Activated CD4-positive, alpha-beta T cell treated with anti-CD3 and anti-CD28 coated beads for 4 hours (primary cell): Measurements from ENCODE around the gene ARF3.

Experiments
- DNase-seq, 2 donors: peaks; one replicate each; pipeline ENCODE4 v3.0.0-alpha.2; 2020

The ARF3 gene

DNA sequence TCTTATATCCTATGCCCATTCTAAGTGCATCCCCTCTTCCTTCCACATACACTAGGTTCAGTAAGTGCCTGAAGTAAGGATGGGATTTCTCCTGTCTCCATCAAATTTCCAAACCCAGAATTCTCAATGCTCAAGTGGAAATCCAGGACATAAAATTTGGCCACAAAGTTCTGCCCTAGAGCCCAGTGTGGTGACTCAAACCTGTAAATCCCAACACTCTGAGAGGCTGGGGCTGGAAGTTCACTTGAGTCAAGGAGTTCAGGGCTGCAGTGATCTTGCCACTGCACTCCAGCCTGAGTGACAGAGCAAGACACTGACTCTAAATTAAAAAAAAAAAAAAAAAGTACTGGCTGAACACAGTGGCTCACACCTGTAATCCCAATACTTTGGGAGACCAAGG lies 4.5 kb upstream of the ARF3 start:
- DNase-seq = no peak

DNA sequence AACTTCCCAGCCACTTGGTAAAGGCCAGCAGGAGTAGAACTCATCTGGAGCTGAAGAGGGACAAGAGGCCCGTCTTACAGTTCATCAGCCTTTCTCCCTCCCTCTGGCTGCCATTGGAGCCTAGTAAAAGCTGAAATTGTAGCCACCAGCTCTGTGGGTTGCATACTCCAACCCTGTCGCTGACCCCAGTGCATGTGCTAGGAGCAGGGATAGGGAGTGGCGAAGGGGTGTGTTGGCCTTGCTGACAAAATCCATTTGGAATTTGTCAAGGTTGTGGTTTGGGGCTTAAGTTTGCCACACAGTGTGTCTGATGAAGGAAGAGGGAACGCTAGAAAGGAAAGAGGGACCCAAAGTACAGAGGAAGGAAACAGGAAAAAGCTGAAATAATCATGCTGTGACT lies 4.0 kb upstream of the ARF3 start:
- no peak for DNase-seq

DNA sequence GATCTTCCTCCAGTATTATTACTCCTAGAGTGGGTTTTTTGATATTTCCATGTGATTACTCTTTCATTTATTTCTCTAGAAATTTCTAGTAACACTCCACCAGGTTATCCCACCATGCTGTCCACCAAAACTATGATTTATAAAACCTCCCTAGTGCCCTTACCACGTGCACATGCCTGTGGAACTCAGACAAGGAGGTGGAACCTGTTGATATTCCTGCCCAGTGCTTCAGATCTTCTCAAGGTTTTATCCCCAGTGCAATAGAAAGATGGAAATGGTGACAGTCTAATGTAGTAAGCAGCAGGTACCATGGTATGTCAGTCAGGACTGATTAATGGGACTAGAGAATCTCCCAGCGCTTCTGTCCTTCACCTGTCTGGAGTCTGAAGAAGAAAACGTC lies 3.5 kb upstream of the ARF3 start:
- DNase-seq = no peak

DNA sequence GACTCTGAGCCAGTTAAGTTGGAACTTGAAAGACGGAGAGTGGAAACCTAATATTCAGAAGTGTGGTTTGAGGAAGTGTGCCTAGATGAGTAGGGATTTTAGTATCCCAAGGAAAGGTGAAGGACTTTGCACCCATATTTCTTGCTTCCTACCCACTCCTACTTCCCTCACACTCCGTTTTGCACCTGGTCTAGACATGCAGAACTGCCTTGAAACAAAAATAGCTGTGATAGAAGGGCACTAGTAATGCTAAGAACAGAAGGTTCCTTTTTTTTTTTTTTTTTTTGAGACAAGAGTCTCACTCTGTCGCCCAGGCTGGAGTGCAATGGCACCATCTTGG lies 732 bp upstream of the ARF3 start:
- DNase-seq = no peak

DNA sequence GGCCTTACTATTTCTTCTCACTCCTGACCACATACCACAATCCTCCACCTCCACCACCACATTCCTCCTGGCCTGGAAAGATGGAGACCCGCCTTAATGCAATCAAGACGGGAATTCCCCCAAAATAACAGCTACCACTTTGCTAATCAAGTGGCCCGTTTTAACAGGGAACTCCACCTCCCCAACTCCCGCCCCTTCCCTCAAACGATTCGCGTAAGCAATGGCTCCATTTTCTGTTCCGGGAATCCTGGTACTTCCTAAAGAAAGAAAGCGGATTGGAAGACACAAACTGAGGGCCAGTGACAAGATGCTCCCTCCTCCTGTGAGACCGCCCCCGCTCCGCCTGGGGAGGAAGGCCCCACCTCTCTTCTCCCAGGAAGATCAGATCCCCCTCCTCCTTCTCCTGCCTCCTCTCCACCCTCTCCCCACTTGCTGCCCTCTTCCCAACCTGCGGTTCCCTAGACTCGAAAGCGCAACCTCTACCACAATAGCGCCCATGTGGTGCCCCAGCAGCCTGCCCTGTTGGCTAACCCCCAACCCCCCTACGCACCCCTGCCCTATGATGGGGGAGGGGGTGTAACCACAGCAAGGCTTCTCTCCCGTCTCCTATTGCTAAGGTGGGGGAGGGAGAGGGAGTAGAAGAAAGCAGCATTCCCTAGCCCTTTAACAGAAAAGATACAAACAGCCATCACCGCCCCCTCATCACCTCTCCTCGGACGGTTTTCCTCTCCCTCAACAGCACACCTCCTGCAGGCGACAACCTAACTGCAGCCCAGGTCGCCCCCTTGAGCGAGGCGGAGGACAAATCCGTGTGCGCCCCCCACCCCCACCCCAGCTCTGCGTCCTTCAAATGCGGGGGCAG lies 777 bp downstream of the ARF3 start:
- DNase-seq = peak in 1 of 2 donors; percentile 17

DNA sequence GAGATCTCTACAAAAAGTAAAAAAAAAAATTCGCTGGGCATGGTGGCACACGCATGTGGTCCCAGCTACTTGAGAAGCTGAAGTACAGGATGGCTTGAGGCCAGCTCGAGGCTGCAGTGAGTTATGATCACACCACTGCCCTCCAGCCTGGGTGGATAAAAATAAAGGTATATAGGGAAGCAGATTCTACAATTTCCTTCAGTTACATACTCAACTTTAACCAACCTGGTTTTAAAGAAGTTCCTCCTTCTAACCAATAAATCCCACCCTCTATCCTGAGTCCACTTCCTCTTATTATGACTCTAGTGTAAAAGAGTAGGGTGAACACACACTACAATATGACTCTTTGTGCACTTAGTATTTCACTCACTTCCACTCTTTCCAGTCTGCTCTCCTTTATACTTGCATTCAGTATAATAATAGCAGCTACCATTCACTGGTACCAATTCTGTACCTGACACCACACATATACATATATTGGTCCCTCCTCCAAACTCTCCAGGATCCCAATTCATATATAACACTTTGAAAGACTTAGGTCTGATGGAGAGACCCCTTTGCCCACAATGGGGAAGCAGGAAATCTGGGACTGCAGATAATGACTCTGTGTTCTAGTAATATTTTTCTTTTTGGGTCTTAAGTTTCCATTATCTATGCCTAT lies 2.3 kb downstream of the ARF3 start:
- no peak for DNase-seq

DNA sequence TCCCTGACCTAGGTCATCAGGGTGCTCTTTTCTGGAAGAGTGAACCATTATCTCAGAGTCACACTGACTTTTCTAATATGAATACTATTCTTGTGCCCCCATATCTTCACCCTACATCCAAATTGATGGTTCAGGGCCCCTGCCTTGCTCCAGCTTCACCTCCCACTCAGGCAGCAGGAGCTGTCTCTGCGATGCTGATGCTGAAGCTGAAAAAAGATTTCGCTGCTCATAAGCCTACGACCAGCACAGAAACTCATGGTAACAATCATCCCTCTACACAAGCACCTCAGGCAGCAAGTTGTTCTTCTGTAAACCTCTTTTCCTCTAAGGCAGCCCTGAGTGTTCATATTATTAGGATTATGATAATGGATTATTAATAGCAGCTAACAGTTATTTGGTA lies 3.2 kb downstream of the ARF3 start:
- DNase-seq = no peak

DNA sequence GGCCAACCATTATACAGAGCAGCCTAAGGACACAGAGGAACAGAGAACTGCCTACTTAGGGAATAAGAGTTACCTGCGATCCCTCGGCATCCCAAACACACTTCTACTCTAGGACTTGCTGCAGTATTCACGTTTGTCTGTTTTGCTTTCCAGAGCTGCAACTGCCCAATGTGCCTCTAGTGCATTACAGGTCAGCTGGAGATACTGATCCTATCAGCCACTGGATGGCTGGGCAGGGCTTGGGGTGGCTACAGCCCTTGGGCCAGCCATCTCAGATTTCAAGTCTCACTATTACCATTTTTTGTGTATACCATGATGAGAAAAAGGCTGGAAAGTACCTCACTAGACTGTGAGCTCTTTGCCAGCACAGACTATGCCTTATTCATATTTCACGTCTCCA lies 4.6 kb downstream of the ARF3 start:
- DNase-seq = no peak

DNA sequence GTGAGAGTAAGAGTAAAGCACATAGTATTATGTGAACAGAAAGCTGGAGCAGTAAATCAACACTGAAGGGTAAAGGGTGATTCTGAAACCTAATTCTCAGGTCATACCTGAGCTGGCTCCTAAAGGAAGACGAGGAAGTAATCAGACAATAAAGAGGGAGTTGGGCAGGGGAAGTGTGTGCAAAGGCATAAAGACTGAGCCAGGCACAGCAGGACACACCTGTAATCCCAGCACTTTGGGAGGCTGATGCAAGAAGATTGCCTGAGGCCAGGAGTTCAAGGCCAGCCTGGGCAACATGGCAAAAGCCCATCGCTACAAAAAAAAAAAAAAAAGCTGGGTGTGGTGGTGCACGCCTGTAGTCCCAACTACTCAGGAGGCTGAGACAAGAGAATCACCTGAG lies 9.6 kb downstream of the ARF3 start:
- DNase-seq = no peak

DNA sequence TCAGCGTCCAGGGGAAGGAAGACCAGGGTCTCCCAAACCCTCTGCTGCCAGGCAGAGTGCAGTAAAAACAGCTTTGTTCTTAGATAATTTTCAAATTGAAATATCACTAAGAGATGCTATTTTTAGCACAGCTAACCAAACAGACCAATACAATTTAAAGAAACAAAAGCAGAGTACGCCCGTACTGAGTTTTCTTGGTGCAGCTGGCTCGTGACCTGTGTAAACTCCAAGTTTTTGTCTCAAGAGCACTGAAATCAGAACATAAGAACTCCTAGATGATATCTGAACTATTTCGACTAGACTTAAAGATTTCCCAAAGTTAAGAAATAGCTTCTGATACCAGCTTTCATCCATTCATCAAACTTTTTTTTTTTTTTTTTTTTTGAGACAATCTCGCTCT lies 10.3 kb downstream of the ARF3 start:
- DNase-seq = no peak

DNA sequence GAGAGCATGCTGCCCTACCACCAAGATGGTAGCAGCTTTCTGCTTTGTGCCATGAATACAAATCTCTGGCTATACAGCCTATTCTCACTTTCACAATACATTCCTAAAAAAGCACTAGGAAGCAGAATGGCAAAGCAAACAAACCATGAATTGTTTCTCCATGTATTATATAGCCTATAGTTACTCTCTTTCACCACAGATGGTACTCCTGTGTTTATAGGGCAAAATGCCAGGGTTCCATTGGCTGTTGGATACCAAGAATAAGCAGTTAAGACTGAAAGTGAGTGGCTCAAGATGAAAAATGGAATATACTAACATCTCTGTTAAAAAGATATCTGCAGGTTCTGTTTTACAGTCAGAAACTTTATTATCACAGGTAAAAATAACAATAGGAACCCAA lies 11.1 kb downstream of the ARF3 start:
- no peak for DNase-seq

DNA sequence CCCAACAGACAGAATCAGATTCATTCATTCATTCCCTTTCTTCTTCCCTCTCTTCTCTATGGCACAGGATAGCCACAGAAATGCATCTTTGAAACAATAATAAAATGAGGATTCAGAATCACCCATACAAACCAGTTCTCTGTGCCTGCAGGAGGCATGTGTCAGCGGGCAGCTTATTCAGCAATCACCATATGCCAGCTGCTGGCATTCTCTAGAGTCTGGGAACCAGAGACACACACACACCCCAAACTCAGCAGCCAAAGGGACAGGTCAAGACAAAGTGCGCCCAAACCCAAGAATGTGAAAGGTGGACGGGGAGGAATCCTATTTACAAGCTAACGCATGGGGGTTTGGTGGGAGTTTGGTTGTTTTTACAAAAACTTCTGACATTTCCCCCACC lies 14.1 kb downstream of the ARF3 start:
- DNase-seq = no peak

DNA sequence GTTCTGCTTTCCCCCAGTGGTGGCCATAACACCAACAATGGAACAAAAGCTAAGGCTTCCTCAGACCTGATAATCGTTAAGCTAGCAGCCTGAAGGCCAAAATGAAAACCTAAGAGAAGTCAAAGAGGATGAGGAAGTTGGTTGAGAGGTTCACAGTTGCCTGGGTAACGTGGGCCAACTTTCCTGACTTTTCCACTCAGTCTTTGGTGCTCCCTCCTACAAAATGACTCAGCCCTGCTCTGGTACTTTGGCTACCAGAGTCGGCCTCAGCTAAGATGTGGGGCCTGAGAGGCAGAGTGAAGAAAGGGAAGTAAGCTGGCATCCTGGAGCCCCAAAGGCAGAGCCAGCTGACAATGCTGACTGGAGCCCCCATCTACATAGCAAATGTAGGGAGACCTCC lies 17.1 kb downstream of the ARF3 start:
- DNase-seq = no peak

DNA sequence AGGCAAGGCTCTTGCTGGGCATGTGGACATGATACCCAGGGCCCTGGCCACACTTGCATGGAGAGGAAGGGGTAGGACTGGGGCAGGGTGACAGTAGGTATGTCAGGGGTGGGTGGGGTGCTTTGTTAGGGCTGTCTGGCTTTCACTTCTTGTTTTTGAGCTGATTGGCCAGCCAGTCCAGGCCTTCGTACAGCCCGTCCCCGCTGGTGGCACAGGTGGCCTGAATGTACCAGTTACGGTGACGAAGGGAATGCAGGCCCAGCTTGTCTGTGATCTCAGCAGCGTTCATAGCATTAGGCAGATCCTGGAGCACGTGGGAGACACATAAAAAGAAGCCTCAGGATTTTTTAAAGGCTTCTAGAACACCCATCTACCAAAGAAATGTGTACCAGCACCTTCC lies 18.5 kb downstream of the ARF3 start:
- DNase-seq = no peak

DNA sequence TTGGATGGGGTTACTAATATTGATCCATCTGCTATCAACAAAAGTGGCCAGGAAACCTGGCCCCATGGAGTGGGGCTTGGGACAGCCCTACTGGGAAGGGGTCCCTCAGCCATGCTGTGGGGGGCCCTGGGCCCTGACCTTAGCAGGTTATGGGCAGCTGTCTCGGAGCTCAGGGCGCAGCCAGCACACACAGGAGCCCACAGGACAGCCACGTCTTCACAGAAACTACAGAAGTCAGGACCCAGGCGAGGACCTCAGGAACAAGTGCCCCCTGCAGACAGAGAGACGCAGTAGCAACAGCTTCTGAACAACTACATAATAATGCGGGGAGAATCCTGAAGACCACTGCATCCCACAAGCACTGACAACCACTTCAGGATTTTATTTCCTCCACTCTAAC lies 20.1 kb downstream of the ARF3 start:
- DNase-seq = no peak

DNA sequence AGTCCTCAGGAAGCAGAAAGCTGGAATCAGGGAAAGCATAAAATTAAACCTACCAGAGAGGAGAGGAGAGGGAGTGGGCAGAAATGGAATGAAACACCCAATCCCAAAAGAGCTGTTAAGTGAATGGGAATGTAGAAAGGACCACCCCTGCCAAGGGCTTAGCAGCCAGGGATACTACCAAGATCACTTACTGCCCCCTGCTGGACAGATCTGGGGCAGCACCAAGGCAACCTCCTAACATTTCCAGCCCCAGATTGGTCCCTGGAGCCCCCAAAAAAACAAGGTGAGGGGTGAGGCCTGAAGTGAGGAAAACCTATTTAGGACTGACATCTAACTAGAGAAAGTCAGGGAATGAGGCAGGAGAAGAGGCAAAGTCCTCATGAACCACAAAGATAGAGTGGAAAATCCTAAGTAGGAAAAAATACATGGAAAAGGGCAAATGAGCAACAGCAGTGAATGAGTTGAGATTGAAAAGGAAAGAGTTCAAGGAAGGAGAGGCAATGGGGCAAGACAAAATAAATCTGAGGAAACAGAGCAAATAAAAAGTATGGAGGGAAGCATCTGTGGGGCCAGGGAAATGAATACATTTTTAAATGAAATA lies 20.8 kb downstream of the ARF3 start:
- DNase-seq = peak; percentile 76 to 89

DNA sequence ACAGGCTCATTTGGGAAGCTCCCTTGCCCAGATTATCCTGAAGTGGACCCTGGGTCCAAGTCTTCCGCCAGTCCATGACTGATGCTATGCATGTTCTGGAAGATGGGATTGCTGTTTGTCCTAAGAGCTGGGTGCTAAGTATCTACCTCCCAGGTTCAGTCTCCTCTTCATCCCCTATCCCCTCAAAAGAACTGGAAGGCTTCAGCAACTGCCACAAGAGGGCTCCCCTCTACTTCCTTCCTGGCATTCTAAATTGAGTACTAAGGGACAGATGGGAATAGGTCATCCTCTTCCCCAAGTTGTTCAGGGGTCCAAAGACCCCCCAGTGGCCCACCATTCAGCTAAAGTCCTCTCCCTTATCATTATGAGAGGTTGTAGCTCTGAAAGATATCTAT lies 23.0 kb downstream of the ARF3 start:
- DNase-seq = peak in 1 of 2 donors; percentile 18

DNA sequence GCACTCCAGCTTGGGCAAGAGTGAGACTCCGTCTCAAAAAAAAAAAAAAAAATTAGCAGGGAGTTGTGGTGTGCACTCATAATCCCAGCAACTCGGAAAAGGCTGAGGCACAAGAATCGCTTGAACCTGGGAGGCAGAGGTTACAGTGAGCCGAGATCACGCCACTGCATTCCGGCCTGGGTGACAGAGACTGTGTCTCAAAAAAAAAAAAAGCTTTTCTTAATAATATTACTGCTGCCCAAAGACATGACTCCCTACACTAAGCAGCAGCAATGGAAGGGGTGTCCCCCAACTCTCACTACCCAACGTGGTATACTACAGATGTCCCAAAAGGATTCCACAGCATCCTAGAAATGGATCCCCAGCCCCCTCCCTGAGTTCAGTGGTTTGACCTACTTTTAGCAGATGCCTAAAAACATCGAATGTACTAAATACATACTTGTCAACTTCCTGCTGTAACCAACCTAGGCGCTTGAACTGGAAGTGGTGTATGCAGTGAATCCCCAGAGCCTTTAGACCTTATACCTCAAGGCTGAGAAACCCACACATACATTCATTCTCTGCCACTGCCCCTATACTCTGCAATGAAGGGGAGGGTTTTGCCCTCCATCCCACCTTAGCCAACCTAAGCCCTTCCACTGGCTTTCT lies 23.5 kb downstream of the ARF3 start:
- DNase-seq = no peak

DNA sequence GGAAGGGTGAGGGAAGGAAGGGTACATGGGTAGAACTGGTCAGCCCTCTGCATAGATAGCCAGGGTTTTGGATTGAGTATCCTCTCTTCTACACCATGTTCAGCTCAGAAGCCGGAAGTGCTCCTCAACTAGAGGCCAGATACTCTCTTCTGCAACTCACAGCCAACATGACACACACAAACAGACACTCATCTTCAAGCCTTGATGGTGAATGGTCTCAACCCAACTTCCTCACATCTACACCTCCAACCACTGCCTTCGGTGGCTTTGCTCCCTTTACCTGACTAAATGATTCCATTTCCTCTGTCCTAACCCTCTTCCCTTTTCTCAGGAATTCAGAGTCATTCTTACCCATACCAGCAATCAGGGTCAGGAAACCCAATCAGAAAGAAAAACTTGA lies 24.4 kb downstream of the ARF3 start:
- DNase-seq = peak in 1 of 2 donors; percentile 11

DNA sequence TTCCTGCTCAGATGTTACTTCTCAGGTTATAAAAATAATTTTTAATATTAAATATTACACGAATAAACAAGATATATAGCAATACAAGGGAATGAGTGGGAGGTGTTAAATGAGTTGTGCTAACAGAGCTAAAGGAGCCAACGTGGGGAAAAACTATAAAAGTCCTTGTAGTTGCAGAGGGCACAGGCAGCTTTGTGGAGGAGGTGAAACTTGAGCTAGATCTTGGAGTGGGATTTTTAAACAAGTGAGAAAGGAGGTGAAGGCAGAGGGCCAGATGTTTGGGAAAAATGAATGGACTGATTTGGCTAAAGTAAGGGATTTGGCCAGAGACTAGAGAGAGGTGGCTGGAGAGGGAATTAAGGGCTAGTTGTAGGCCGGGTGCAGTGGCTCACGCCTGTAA lies 26.8 kb downstream of the ARF3 start:
- DNase-seq = no peak

DNA sequence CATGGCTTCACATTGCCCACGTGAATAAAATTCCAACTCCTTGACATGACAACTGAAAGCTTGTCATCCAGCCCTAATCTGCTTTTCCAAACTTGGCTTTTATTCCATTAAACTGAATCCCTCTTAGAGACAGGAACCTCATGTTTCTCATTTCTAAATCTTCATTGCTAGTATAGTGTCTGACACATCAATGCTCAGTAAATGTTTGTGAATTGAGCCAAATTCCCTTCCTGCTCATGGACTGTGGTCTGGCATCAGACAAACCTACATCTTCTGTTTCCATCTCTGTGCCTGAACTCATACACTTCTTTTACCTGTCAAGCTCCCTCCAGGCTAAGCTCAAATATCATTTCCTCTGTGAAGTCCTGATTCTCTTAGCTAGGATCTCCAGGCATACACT lies 27.7 kb downstream of the ARF3 start:
- DNase-seq = no peak

DNA sequence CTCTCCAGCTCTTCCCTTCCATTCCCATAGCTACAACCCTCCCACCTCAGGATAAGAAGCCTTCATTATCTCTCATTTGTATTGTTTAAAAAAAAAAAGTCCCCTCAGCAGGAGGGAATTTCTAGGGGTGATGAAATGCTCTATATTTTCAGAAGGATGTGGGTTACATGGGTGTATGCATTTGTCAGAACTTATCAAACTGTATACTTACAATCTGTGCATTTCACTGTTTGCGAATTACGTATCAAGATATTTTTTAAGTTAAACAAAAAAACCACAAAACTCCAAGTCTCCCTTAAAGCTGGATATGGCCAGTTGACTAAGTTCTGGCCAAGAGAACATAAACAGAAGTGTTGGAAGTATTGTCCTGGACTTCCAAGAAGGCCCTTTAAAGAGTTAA lies 30.0 kb downstream of the ARF3 start:
- DNase-seq = no peak

DNA sequence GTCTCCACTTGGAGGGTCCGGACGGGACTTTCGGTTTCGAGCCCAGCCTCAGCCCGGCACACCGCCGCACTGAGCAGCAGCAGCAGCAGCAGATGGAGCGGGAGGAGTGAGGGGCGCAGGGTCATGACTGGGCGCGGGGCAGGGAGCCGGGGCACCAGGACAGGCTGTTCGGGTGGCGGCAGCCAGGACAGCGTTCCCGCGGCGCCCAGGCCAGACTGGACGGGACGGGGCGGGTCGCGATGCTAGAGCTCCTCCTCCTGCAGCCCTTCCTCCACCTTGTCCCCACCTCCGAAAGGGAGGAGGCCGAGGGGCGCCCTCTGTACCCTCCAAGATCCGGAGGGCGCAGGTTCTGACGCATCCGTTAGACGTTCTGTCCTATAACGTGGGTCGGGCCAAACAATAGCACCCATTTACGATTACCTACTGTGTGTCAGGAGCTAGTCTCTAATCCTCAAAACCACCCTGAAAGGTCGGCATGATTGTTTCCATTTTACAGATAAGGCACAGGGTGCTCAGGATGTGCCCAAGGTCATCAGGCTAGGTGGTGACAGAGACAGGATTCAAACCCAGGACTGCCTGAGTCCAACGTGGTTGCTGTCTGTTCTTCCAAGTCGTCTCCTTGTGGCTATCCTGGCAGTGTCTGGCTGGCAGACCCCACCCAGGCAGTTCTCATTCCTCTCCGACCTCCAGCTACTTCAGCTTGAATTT lies 31.8 kb downstream of the ARF3 start, which contains the start of gene FKBP11:
Gene FKBP11, minus strand, starts transcription at position 189 of the 708 bp plus-strand sequence. Its CDS starts 64 bp downstream, at position 125.
- DNase-seq = peak; percentile 75 to 82
